ENCODE results near the gene CLDN9.
A peak's percentile ranks its signal among the peaks of the same experiment; 100 is the strongest.

CLDN9 gene

DNA sequence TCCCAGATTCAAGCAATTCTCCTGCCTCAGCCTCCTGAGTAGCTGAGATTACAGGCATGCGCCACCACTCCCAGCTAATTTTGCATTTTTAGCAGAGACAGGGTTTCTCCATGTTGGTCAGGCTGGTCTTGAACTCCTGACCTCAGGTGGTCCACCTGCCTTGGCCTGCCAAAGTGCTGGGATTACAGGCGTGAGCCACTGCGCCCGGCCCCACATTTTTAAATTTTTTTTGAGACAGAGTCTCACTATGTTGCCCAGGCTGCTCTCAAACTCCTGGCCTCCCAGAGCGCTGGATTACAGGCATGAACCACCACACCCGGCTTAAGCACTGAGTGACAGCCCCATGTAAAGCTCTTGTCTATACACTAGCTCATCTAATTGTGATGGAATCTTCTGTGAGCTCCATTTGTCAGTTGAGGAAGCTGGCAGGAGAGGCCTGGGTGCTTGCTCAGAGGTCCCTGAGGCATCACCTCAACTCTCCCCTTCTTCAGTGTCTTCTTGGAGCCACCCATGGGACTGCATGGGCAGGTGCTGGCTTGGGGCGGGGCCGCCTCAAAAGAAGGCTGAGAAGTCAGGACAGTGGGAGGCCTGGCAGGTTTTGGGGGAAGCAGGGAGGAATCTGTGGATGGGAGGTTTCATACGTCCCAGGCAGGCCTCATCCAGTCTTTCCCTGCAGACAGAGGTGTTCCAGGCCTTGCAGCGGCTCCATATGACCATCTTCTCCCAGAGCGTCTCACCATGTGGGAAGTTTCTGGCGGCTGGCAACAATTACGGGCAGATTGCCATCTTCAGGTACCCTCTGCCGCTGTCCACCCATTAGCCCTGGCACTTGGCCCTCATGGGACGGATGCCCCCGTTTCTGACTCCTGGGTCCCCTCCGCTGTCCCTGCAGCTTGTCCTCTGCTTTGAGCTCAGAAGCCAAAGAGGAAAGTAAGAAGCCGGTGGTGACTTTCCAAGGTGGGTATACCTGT, 12.6 kb downstream of the CLDN9 start:
- H3K4me3 Mint-ChIP-seq = no peak overlapping the region

GRCh38 chr16:3026003-3026378, 13.3 kb downstream of the CLDN9 start:
- Mint-ChIP-seq H3K4me1 (ENCODE audit: low read depth) (peaks cover 39% of the 10 kb centered on the region), H3K4me3 (no peak overlapping the region), H3K9me3 (no peaks in the 10 kb centered on the region), H3K27me3 (ENCODE audit: low read depth) (no peaks in the 10 kb centered on the region), H3K36me3 (ENCODE audit: low read depth) (peaks cover 4% of the 10 kb centered on the region), H3K27ac (no peak overlapping the region)

More for the DNA sequence above, 12.6 kb downstream of the CLDN9 start:
- H3K27me3 Mint-ChIP-seq (ENCODE audit: low read depth) = no peaks in the 10 kb centered on the region
- peaks cover 41% of the 10 kb centered on the region for H3K4me1 Mint-ChIP-seq (ENCODE audit: low read depth)
- no peaks in the 10 kb centered on the region for H3K9me3 Mint-ChIP-seq
- H3K27ac Mint-ChIP-seq = no peak overlapping the region
- H3K36me3 Mint-ChIP-seq (ENCODE audit: low read depth) = peaks cover 4% of the 10 kb centered on the region

DNA sequence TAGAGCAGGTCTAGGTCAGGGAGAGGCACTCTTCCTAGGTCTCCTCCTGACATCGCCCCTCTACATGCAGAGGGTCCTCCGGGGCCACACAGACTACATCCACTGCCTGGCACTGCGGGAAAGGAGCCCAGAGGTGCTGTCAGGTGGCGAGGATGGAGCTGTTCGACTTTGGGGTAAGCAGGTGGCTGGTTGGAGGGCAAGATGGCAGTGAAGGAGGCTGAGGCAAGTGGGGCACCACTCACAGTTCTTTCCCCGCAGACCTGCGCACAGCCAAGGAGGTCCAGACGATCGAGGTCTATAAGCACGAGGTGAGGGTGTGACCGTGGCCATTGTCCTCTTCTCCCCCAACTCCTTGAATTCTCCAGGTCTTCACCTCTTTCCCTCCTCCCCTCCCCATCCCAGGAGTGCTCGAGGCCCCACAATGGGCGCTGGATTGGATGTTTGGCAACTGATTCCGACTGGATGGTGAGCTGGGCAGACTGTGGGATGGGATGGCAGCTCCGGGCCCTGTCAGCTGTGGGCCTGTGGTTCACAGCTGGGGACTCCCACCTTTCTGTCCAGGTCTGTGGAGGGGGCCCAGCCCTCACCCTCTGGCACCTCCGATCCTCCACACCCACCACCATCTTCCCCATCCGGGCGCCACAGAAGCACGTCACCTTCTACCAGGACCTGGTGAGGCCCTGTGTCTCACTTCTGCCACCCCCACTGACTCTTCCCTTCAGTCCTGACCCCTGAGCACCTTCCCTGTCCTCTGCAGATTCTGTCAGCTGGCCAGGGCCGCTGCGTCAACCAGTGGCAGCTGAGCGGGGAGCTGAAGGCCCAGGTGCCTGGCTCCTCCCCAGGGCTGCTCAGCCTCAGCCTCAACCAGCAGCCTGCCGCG, 14.1 kb downstream of the CLDN9 start:
- Mint-ChIP-seq H3K36me3 (ENCODE audit: low read depth) (peaks cover 4% of the 10 kb centered on the region), H3K27me3 (ENCODE audit: low read depth) (peaks cover 4% of the 10 kb centered on the region), H3K27ac (no peak overlapping the region), H3K4me1 (ENCODE audit: low read depth) (peaks cover 31% of the 10 kb centered on the region), H3K4me3 (no peak overlapping the region), H3K9me3 (no peaks in the 10 kb centered on the region)

DNA sequence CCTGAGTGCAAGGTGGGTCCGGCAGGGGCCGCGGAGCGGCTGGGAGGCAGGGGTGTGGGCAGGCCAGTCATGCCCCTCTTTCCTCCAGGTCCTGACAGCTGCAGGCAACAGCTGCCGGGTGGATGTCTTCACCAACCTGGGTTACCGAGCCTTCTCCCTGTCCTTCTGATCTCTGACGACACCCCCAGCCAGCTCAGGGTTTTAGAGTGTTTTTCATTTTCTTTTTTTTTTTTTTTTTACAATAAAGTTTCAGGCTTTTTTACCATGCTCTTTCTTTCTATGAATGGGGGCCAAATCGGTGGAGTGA, 14.7 kb downstream of the CLDN9 start:
- Mint-ChIP-seq H3K4me1 (ENCODE audit: low read depth) (peaks cover 27% of the 10 kb centered on the region), H3K4me3 (no peak overlapping the region), H3K27ac (no peak overlapping the region)

DNA sequence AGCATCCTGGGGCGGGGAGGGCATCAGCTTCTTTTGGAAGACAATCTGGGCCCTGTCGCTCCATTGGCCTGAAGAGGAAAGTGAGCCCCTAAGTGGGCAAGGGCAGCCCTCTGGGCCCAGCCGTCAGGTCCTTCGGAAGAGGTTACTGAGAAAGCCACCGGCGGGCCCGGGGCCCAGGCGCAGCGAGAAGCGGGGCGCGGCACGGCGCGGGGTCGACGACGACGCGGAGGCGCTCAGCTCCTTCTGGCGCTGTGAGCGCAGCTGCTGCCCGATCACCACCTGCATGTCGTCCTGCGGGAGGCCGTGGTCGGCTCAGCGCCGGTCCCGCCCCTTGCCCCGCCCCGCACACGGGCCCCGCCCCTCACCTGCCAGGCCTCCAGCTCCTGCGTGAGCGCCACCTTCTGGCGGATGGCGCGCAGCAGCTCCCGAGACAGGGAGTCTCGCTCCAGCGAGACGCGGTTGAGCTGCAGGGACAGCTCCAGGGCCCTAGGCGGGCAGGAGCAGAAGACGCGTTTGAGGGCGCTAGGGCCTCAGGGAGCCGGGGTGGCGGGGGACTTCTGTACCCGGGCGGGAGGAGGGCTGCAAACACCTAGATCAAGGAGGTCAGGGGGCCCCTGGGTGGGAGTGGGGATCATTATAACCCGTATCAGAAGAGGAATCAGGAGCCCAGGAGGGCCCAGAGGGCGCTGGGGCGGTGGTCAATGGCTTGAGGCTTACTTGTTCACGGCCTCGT, 15.4 kb downstream of the CLDN9 start:
- H3K27me3 Mint-ChIP-seq (ENCODE audit: low read depth) = peaks cover 17% of the 10 kb centered on the region

More for the DNA sequence above, 14.7 kb downstream of the CLDN9 start:
- Mint-ChIP-seq H3K9me3 (no peaks in the 10 kb centered on the region), H3K36me3 (ENCODE audit: low read depth) (peaks cover 4% of the 10 kb centered on the region), H3K27me3 (ENCODE audit: low read depth) (peaks cover 10% of the 10 kb centered on the region)

DNA sequence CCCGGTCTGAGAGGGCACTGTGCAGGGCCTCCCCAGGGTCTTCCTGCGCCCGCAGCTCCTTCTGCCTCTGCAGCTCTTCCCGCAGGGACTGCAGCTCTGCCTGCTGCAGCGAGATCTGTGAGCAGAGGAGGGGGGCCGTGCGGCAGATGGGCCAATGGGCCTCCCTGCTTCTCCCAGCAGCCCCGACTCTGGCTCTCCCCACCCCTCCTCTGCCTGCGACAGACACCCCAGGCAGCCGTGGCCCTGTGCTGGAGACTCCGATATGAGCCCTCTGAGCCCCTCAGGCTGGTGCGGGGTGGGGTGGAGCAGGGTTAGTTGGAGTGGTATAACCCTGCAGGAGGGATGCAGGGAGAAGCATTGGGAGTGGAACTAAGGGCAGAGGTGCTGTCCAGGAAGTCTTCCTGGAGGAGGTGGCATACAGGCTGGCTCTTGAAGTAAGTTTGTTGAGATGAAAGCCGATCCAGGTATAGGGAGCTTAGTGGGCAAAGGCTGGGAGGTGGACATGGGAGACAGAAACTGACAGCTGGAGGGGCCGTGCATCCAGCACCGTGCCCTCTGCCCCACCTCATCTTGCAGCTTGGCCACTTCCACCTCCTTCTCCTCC, 16.1 kb downstream of the CLDN9 start:
- H3K9me3 Mint-ChIP-seq = no peaks in the 10 kb centered on the region
- H3K27me3 Mint-ChIP-seq (ENCODE audit: low read depth) = peaks cover 23% of the 10 kb centered on the region
- no peak overlapping the region for H3K27ac Mint-ChIP-seq
- H3K36me3 Mint-ChIP-seq (ENCODE audit: low read depth) = peaks cover 4% of the 10 kb centered on the region
- peaks cover 27% of the 10 kb centered on the region for H3K4me1 Mint-ChIP-seq (ENCODE audit: low read depth)
- peak overlapping the region; percentile 82 for H3K4me3 Mint-ChIP-seq

More for the DNA sequence above, 15.4 kb downstream of the CLDN9 start:
- no peak overlapping the region for H3K27ac Mint-ChIP-seq
- H3K36me3 Mint-ChIP-seq (ENCODE audit: low read depth) = peaks cover 4% of the 10 kb centered on the region
- H3K4me3 Mint-ChIP-seq = no peak overlapping the region
- peaks cover 25% of the 10 kb centered on the region for H3K4me1 Mint-ChIP-seq (ENCODE audit: low read depth)
- H3K9me3 Mint-ChIP-seq = no peaks in the 10 kb centered on the region

DNA sequence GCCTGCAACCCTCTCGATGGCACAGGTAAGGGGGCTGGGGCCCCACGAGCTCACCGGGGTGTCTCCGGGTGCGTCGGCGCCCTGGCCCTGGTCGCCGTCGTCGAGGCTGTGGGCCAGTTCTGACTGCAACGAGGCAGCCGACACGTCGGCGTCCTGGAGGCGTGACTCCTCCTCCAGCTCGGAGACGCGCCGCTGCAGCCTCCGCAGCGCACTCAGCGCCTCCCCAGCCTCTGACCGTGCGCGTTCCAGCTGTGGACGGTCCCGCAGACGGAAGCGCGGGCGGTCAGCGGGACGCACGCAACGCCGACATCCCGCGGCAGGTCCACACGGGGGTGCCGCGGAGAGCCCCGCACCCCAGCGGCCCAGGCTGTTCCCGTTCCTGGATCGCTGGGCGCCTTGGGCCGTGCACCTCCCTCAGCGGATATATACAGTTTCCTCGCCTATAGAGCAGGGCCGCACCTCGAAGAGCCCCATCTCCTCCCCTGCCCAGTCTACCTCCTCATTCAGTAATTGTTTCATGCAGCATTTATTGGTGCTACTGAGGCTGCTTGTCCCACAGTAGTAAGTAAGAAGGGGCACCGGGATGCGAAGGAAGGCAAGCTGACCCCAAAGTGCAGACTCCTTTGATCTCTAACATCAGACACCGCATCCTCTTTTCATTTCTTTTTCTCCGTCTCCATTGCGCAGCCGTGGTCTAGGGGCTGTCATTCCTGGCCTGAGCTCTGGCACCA, 16.9 kb downstream of the CLDN9 start:
- H3K27ac Mint-ChIP-seq = peak overlapping the region; percentile 89
- H3K9me3 Mint-ChIP-seq = no peaks in the 10 kb centered on the region
- peaks cover 30% of the 10 kb centered on the region for H3K27me3 Mint-ChIP-seq (ENCODE audit: low read depth)
- H3K4me1 Mint-ChIP-seq (ENCODE audit: low read depth) = peaks cover 26% of the 10 kb centered on the region
- H3K36me3 Mint-ChIP-seq (ENCODE audit: low read depth) = peaks cover 2% of the 10 kb centered on the region
- H3K4me3 Mint-ChIP-seq = peak overlapping the region; percentile 82

DNA sequence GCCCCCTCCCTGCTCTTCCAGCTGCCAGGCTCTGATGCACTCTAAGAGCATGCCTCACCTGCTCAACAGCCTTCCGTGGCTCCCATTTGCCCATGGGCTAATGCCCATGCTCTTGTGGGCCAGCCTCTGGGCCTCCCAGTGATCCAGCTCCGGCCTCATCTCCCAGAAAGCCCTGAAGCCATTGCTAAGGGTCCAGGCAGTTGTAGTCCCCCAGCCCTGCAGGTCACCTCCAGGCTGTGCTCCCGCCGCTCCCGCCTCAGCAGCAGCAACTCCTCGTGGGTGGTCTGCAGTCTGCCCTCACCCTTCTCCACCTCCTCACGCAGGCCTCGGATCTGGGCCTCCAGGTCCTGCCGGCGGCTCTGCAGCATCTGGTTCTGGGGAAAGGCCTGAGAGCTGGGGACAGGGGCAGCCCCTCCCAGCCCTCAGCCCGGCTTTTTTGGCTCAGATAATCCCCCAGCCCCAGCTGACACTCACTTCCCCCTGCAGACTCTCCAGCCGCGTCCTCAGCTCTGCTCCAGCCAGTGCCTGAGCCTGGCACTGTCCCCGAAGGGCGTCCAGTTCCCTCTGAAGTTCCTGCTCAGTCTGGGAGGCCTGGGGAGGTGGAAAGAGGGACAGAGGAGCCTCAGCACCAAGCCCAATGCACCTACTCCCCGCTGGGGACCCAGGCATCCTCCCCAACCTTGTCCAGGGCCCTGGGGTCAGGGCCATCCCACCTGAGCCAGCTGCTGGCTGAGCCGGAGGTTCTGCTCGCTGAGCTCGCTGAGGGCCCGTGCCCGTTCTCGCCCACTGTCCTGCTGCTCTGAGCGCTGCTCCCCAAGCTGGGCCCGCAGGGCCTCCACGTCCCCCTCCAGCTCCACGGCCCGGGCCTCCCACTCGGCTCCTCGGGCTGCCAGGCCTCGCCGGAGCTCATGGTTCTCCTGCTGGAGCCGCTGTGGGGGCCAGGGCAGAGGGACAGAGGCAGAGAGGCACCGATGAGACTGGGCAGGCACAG, 17.8 kb downstream of the CLDN9 start:
- Mint-ChIP-seq H3K4me3 (peak overlapping the region; percentile 82), H3K27ac (peak overlapping the region; percentile 89), H3K27me3 (ENCODE audit: low read depth) (peaks cover 39% of the 10 kb centered on the region), H3K9me3 (no peaks in the 10 kb centered on the region), H3K4me1 (ENCODE audit: low read depth) (peaks cover 26% of the 10 kb centered on the region), H3K36me3 (ENCODE audit: low read depth) (peaks cover 2% of the 10 kb centered on the region)

- Mint-ChIP-seq H3K4me1 (ENCODE audit: low read depth) (peaks cover 29% of the 10 kb centered on the region), H3K9me3 (no peaks in the 10 kb centered on the region), H3K36me3 (ENCODE audit: low read depth) (no peaks in the 10 kb centered on the region), H3K4me3 (no peak overlapping the region), H3K27ac (peak overlapping the region; percentile 28), H3K27me3 (ENCODE audit: low read depth) (peaks cover 53% of the 10 kb centered on the region)
These were observed 19.9 kb downstream of the CLDN9 start for GRCh38 chr16:3032624-3033023.

GRCh38 chr16:3035289-3035971, 22.7 kb downstream of the CLDN9 start:
- peaks cover 2% of the 10 kb centered on the region for H3K36me3 Mint-ChIP-seq (ENCODE audit: low read depth)
- H3K27me3 Mint-ChIP-seq (ENCODE audit: low read depth) = peaks cover 78% of the 10 kb centered on the region
- no peak overlapping the region for H3K27ac Mint-ChIP-seq
- H3K9me3 Mint-ChIP-seq = no peaks in the 10 kb centered on the region
- H3K4me3 Mint-ChIP-seq = no peak overlapping the region
- peaks cover 15% of the 10 kb centered on the region for H3K4me1 Mint-ChIP-seq (ENCODE audit: low read depth)

DNA sequence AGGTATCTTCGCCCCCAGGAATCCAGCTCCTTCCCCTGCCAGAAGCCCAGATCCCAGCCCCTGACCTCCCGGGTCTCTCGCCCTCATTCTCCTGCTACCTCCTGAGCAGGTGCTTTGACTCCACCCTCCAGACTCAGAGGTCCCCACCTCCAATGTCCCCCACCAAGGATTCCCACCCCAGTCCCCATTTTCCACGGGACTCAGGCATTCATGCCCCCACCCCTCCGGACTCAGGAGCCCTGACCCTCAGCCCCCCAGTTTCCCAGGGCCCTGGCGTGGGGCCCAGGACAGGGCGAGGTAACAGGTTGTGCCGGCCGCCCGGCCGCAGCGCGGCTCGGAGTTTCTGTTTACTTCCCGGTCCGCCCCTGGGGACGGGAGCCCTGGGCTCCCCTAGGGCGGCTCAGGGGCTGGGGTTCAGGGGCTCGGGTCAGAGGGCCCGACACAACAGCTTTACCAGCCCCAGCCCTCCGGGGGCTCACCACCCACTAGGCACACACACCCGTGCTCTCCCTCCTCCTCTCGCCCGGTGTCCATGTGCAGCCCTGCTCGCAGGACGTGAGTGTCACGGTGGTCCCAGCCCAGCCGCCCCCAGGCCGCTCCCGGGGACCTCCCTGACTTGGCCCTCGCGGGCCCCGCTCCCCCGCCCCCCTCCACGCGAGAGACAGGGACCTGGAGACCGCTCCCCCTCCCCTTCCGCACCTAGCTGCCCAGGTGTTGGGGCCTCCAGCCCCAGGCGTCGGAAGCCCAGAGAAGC, 23.4 kb downstream of the CLDN9 start:
- H3K4me1 Mint-ChIP-seq (ENCODE audit: low read depth) = peaks cover 15% of the 10 kb centered on the region
- H3K36me3 Mint-ChIP-seq (ENCODE audit: low read depth) = peaks cover 2% of the 10 kb centered on the region
- H3K9me3 Mint-ChIP-seq = no peaks in the 10 kb centered on the region
- no peak overlapping the region for H3K4me3 Mint-ChIP-seq
- H3K27me3 Mint-ChIP-seq (ENCODE audit: low read depth) = peaks cover 85% of the 10 kb centered on the region
- H3K27ac Mint-ChIP-seq = no peak overlapping the region
